ENCODE data around the gene LAMB4.
"Not testable (repeated sequence)": the region's sequence is repeated elsewhere in the genome, so short reads cannot be mapped to it uniquely, and the experiment has no call there.

The LAMB4 gene

DNA sequence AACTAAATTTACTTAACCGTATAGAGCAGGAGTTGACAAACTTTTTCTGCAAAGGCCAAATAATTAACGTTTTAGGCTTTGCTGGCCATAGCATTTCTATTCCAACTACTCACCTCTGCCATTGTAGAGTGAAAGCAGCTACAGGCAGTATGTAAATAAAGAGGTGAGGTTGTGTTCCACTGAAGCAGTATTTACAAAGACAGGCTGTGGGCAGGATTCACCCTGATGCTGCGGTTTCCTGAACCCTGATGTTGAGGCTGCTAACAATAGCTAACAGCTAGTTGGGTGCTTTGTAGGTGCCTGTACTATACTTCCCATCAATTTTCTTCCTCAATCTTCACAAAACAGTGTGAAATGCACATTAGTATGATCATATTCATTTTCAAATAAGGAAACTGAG is 80.2 kb downstream of the LAMB4 start:
- in situ Hi-C loops (cut with MboI; ENCODE audit: low sequenced_read_pairs): no loop called here

DNA sequence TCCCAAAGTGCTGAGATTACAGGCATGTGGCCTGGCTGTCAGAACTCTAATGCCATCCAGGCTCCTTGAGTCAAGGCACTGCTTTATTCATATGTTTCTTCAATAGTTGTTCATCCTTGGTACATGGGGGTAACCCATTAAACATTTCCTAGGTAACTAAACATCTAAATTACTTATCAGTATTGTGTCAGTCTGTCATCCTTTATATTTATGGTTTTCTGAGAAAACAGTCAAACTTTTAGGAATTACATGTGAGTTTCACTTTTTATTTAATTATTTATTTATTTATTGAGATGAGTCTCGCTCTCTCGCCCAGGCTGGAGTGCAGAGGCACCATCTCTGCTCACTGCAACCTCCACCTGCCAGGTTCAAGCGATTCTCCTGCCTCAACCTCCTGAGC is 81.7 kb downstream of the LAMB4 start:
- in situ Hi-C loops (cut with MboI; ENCODE audit: low sequenced_read_pairs): no loop called here

DNA sequence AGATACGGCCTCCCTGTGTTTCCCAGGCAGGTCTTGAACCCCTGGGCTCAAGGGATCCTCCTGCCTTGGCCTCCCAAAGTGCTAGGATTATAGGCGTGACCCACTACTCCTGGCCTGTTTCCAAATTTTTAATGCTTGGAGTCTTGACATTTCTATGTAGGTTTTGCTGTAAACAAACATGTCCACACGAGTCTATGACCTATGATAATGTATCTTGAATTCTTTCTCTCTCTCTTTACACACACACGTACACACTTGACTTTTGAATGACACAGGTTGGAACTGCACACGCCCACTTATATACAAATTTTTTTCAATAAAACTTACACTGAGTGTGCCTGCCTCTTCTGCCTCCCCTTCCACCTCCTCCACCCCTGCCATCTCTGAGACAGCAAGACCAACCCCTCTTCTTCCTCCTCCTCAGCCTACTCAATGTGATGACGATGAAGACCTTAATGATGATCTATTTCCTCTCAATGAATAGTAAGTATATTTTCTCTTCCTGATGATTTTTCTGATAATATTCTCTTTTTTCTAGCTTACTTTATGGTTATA is 83.1 kb downstream of the LAMB4 start:
- in situ Hi-C loops (cut with MboI; ENCODE audit: low sequenced_read_pairs): no loop called here

DNA sequence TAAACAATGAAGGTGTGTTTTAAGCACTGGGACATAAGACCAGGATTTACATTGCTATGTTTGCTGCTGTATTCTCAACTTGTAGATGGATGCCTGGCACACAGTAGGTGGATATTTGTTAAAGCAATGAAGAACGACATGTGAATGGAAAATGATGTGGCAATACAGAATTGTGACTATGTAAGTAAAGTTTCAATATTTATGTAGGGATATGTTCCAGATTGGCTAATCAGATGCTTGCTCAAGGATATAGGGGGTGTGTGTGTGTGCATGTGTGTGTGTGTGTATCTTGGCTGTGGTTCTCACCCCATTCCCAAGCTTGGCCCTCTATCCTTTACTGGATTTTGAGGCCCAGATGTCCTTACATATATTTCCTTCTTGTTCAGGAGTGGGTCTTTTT is 84.5 kb downstream of the LAMB4 start:
- in situ Hi-C loops (cut with MboI; ENCODE audit: low sequenced_read_pairs): no loop called here

DNA sequence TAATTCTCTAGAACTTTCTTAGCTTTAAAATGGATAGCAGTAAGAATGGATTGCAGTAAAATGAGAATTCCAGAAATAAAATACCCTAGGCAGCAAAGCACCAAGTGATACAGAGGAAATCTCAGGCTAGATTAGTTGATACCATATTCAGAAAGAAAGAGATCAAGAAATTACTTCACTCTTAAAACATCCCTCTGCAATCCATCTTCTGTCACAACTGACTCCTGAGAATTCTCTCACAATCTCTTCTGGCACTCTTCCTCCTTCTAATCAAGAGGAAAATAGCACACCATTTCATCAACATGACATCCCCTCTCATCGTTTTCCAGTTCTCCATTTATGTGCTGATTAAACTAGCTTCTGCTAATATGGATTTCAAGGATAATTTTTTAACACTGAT is 85.0 kb downstream of the LAMB4 start:
- in situ Hi-C loops (cut with MboI; ENCODE audit: low sequenced_read_pairs): no loop called here

DNA sequence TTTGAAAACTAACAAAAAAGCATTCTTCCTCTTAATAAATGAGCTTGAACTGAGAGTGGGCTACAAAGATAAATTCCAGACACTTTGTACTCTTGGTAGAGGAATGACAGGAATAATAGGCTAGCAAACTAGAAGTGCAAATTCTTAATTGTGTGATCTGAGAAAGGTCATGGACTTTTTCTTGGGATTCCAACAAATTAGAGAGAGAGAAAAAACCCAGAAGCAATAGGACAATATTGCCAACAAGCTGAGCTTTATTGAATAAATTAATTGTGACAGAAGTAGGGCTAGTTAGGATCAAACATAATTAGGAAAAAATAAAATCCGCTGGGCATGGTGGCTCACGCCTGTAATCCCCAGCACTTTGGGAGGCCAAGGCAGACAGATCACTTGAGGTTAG is 85.8 kb downstream of the LAMB4 start:
- in situ Hi-C loops (cut with MboI; ENCODE audit: low sequenced_read_pairs): no loop called here

DNA sequence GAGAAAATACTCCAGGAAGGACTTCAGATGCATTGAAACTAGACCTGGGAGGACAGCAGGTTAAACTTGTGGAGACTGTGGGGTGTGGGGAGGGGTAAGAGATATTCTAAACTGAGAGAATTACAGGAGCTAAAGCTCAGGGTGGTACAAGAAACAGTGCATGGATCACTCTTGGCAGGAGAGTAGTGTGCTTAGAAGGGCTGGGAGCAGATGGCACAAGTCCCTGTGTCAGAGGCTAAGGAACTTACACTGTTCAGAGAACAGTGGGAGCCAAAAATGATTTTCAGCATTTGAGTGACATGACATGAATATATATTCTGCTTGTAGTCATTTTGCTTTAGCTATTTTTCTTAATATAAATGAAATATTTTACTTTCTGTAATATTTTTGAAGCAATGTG is 91.2 kb downstream of the LAMB4 start:
- in situ Hi-C loops (cut with MboI; ENCODE audit: low sequenced_read_pairs): no loop called here

DNA sequence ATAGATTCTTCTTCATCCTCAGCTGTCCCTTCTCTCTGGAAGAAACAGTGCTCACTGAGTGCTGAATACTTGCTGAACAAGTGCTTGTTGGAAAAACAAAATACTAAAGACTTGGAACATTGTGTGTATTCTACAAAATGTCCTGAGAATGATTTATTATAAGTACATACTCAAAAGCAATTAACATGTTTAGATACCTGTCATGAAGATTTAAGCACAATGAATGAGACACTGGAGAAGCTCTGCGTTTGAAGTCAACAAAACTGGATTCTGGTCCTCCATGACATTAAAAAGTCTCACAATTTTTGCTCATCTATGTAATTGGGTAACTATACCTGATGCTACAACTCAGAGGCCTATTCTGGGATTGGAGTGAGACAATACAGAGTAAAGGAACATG is 92.4 kb downstream of the LAMB4 start:
- in situ Hi-C loops (cut with MboI; ENCODE audit: low sequenced_read_pairs): no loop called here

DNA sequence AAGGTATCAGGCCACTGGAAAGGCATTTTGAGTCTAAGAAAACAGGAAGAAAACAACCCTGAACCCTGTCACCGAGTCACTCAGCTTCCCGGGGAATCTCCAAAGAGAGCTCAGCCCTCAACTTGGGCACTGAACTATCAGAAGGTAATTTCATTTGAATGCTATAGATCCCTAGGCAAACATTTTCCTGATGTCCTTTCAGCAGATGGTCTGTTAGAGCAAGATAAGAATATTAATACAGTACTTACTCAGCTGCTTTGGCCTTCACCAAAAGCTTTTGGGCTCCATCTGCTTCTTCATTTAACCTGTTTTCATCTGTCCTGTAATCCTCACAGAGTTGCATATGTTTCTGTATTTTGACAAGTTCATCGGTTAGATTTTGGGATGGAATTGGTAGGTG is 93.0 kb downstream of the LAMB4 start:
- in situ Hi-C loops (cut with MboI; ENCODE audit: low sequenced_read_pairs): no loop called here

DNA sequence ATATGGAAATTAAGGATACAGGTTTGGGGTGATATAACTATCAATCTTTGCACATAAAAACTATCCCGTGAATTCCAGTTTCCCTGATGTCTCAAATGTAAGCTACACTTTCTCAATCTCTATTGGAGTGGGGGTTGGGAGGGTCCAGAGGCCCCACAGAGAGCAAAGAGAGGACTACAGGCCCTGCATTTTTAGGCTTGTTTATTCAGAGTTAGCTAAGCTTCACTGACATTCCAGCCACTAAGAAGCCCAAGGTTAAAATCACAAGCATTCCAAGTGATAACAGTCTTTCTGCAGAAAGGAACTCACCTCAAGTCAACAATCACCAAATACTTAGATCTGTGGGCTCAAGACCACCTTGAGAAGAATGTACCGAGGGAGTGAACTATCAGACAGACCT is 95.6 kb downstream of the LAMB4 start:
- in situ Hi-C loops (cut with MboI; ENCODE audit: low sequenced_read_pairs): no loop called here

DNA sequence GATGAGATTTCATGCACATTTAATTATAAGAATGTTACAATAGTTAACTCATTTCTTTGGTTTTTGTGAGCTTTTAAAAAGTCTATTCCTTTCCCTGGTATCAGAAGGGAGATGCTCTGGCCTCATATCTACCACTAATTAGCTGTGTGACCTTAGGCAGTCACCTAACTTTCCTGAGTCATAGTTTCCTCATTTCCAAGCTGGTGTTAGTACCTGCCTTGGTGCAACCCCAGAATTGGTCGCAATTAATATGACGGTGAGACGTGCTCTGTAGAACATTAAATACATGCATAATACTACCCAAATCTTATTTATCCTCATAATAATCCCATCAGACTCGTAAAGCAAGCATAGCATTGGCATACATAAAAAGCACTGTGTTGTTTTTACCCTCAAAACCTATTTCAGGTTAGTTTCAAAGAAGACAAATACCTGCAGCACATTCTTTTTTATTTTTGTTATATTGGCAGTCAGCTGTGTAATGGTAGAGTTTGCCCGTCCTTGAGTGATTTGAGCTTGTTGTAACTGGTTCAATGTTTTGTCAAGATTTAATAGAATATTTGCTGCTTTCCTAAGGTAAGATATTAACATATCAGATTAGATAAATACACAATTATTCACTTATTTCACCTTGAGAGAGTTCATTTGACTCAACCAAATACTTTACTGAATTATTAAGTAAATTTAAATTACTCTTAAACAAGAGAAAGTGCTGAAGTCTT is 96.2 kb downstream of the LAMB4 start:
- in situ Hi-C loops (cut with MboI; ENCODE audit: low sequenced_read_pairs): no loop called here

DNA sequence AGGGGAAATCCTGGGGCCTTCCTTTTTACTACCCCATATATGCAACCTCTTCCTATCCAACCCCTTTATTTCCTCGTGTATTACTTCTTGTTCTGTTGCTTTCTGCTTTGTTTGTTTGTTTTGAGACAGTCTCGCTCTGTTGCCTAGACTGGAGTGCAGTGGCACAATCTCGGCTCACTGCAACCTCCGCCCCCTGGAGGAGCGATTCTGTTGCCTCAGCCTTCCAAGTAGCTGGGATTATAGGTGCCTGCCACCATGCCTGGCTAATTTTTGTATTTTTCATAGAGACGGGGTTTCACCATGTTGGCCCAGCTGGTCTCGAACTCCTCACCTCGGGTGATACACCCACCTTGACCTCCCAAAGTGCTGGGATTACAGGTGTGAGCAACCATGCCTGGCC is 96.9 kb downstream of the LAMB4 start:
- in situ Hi-C loops (cut with MboI; ENCODE audit: low sequenced_read_pairs): not testable (repeated sequence)

DNA sequence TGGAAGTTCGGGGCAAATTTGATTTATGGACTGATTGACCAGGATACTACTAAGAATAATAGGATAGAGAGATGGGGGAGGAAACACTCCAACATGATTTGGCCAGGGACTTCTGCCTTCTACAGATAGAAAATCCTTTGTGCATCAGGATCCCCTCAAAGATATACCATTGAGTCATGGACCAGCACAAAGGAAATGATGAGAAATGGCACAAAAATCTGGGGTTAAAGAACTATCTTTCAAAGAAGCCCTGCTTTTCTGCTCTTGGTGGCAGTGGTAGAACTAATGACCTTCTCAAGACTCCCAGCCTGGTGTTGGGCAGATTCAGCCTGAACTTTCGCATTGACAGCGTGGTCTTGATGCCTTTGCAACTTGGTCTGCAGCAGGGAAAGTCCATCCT is 99.6 kb downstream of the LAMB4 start:
- in situ Hi-C loops (cut with MboI; ENCODE audit: low sequenced_read_pairs): no loop called here

DNA sequence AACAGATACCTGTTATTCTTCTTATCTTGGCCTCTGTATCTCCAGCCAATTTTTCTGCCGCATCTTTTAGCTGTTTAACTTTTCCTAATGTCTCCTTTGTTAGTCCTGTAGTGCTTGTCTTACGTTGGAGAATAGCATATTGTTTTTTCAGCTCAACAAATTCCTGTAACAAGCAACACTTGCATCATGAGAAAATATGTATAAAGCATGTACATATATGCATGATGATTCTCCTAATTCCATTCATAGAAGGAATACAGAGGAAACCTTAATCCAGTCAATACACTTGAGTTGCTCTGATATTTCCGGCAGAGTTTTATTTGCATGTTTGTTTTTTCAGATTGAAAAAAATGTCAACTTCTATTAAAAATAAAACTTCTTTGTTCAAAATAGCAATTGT is 101.1 kb downstream of the LAMB4 start:
- in situ Hi-C loops (cut with MboI; ENCODE audit: low sequenced_read_pairs): no loop called here

DNA sequence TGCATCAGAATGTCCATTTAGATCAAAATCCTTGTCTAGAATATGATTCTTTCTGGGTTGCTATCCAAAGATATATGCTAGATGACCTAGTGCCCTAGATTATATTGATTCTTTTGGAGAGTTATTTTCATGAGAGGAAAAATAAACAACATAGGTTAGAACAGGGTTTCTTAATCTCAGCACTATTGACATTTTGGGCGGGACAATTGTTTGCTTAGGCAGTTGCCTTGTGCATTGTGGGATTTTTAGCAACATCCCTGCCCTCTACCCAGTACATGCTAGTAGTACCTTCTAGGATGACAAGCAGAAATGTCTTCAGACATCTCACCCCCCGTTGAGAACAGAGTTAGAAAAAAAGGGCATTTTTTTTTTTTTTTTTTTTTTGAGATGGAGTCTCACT is 102.0 kb downstream of the LAMB4 start:
- in situ Hi-C loops (cut with MboI; ENCODE audit: low sequenced_read_pairs): no loop called here

DNA sequence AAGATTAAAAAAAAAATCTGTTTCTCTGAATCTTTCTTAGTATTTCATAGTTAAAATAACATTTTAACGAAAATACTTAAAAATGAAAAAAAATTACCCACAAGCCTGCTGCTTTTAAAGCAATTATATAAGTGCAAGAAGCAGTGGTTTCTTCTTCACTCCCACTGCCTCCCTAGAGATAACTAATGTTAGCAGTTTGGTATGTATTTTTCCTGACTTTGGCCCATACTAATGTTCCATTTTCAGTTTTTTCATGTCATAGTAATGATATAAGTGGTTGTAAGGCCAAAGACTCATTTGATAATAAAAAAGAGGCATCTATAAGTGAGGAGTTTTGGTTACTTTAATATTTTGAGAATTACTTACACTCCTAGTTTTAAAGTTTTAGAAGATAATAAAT is 102.9 kb downstream of the LAMB4 start:
- in situ Hi-C loops (cut with MboI; ENCODE audit: low sequenced_read_pairs): no loop called here

DNA sequence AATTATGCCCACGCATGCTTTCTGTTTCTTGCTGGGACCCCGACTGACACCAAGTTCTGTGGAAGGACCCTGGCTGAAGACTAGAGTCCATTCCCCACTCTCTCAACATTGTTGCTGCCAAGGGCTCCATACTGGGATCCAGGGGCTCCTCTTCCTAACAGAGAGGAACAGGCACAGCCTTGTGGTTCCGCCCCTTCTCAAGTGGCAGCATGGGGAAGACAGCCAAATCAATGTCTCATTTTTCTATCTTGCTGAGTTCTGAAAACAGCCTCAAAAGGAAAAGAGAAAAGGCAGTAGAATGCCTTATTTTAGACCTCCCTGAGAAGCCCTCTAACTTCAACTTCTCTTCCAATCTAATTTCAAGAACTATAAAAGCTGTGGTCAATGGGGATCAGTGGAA is 103.5 kb downstream of the LAMB4 start:
- in situ Hi-C loops (cut with MboI; ENCODE audit: low sequenced_read_pairs): no loop called here

DNA sequence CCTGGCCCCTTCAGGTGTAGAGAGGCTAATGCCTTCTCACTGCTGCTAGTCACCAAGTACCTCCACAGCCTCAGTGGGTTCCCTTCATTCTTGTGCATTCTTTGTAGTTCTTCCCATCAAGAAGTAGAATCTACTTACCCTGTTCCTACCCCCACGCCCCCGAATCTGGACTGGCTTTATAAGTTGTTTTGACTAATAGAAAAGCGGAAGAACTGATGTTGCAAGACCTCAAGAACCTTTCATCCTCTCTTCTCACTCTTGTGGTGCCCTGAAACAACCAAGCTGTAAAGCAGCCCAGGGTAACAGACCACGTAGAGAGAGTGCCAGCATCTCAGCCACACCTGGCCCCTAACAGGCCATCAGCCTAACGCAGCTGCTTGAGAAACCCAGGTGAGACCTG is 104.0 kb downstream of the LAMB4 start:
- in situ Hi-C loops (cut with MboI; ENCODE audit: low sequenced_read_pairs): no loop called here

DNA sequence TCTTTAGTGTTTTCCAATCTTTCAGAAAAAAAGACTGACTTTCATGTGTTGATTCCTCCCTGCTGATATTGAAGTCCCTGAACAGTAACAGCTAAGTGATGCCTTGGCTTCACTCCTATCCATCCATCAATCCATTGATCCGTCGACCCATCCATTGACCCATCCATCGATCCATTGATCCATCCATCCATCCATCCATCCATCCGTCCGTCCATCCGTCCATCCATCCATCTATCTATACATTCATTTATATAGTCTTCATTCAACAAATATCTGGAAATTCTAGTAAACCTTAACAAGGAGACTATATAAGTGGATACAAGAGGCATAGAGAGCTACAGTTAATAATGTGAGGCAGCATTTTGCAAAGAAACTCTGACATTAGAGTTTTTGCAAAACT is 105.6 kb downstream of the LAMB4 start:
- in situ Hi-C loops (cut with MboI; ENCODE audit: low sequenced_read_pairs): no loop called here

DNA sequence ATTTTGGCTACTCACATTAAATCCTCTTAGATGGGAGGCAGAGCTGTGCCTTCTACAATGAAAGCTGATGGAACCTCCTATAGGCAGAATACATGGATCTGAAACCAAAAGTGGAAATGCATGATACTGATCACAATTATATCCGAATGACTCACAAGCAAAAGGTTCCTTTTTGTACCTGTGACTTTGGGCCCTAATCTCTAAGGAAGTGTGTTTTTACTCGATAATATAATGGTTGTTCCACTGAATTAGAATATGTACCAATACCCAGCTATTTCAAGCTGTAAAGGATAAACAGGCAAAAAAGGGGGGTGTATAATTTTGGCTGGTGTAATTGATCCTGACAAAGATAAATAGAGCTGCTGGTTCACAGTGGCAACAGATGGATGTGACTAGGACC is 109.6 kb downstream of the LAMB4 start:
- in situ Hi-C loops (cut with MboI; ENCODE audit: low sequenced_read_pairs): no loop called here

DNA sequence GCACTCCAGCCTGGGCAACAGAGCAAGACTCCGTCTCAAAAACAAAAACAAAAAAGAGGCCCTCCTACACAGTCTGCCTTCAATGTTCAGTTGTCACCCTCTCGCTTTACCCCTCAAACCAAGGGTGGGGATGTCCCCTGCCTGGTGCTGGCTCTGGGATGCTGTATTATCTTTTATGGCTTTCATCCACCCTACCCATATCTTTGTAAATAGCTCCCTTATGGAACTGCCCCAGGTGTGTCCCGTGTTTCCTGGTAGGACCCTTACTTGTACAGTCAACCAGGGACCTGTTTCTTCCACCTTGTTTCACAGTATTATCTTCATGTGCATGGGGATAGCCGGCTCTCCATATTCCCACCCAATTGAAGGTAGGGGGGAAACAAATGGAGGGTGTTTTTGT is 111.5 kb downstream of the LAMB4 start:
- in situ Hi-C loops (cut with MboI; ENCODE audit: low sequenced_read_pairs): no loop called here

DNA sequence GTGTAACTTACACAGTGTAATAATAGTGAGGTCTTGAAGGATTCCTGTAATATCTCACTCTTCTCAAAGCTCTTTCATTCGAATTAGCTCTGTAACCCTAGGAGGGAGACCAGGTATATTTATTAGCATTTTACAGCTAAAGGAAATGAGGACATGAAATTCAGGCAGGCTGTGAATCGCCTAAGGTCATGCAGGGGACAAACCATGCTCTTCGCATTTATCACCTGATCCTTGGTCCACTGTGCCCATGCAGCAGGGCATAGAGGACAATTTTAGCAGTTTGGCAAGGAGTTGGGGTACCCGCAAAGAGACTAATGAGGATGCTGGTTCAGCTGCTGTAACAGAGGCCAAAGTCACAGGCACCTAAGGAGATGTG is 112.4 kb downstream of the LAMB4 start:
- in situ Hi-C loops (cut with MboI; ENCODE audit: low sequenced_read_pairs): no loop called here
